ENCODE data around the gene ATG12.

- TF ChIP-seq CTCF (IDR thresholded peaks at IDR 0.05; ENCODE audit: poor library complexity) (no peak), EZH2 (IDR thresholded peaks at IDR 0.05; ENCODE audit: borderline replicate concordance) (no peak)
Observed at GRCh38 chr5:115778417-115778816, 62.9 kb downstream of the ATG12 start.

Measured in hepatocyte (in vitro differentiated cells).